B cell (primary cell): ENCODE measurements around the gene INTS15. TPM values are rescaled to one million over a fixed set of nuclear protein-coding genes. Genes with fewer than 3 reads are reported as not detected.

Experiments
- ATAC-seq: fragments of 200-7000 bp; cut with Tn5 transposase; one replicate; pipeline ENCODE4 v1.10.0; 2021; ENCODE audit warnings: low read depth, mild to moderate bottlenecking, moderate number of reproducible peaks, moderate library complexity
- CTCF ChIA-PET: fragments of 350-600 bp; sonication (Branson Sonifier 250); formaldehyde crosslinking; loops from one replicate; lab custom pipeline; 2021; ENCODE audit warnings: antibody characterized with exemption, inconsistent platforms; lab: Charles Lee
- POLR2A ChIA-PET: fragments of 350-600 bp; sonication (Branson Sonifier 250); formaldehyde crosslinking; loops from one replicate; lab custom pipeline; 2021; ENCODE audit warnings: antibody characterized with exemption; lab: Charles Lee
- DNase-seq: peaks from one replicate; pipeline ENCODE4 v3.0.0; 2013
- H2AFZ ChIP-seq: 2 replicates; pipeline ENCODE4 v1.6.1; 2012; ENCODE audit warnings: mild to moderate bottlenecking, low read depth, low read length; ENCODE audit not compliant: insufficient read depth, poor library complexity, severe bottlenecking
- H3K27ac ChIP-seq, 2 donors: 1 replicate in 1 of 2; 2 replicates in 1 of 2; pipeline ENCODE4 v1.5.1; 2012 to 2013; ENCODE audit warnings: low read length in 2 of 2, mild to moderate bottlenecking in 2 of 2, moderate library complexity in 1 of 2
- H3K27me3 ChIP-seq, 4 experiments: fragments of 200-600 bp in 1 of 4; sonication (generic) in 1 of 4; replicated peaks in 1 of 4; 1 replicate in 2 of 4; 2 replicates in 2 of 4; pipeline versions ENCODE4 v1.6.1 to v1.7.0; 2013 to 2016; ENCODE audit warnings: low read length in 3 of 4, mild to moderate bottlenecking in 2 of 4, mixed read lengths in 1 of 4, moderate library complexity in 1 of 4; ENCODE audit not compliant: insufficient read depth in 4 of 4, control insufficient read depth in 3 of 4; ENCODE audit errors: control extremely low read depth in 1 of 4
- H3K36me3 ChIP-seq, 2 experiments: replicated peaks in 1 of 2; 1 replicate in 1 of 2; 2 replicates in 1 of 2; pipeline versions ENCODE4 v1.6.1 to v1.7.1; 2013; ENCODE audit warnings: low read length in 1 of 2; ENCODE audit not compliant: insufficient read depth in 2 of 2, control insufficient read depth in 1 of 2; ENCODE audit errors: control extremely low read depth in 1 of 2, extremely low read depth in 1 of 2
- H3K4me1 ChIP-seq, 2 donors: fragments of 200-600 bp in 1 of 2; sonication (generic) in 1 of 2; 1 replicate in 1 of 2; 2 replicates in 1 of 2; pipeline versions ENCODE4 v1.5.1 to v1.6.1; 2013 to 2017; ENCODE audit warnings: low read length in 2 of 2; ENCODE audit not compliant: control insufficient read depth in 2 of 2, insufficient read depth in 2 of 2
- H3K4me2 ChIP-seq: replicated peaks from 2 replicates; pipeline ENCODE3; 2012; ENCODE audit warnings: mild to moderate bottlenecking, low read depth, low read length; ENCODE audit not compliant: poor library complexity, severe bottlenecking
- H3K4me3 ChIP-seq, 5 experiments: fragments of 200-600 bp in 1 of 5; sonication (generic) in 1 of 5; 1 replicate in 3 of 5; 2 replicates in 2 of 5; pipeline versions ENCODE4 v1.5.1 to v1.7.0; 2011 to 2016; ENCODE audit warnings: low read length in 4 of 5, mild to moderate bottlenecking in 4 of 5, low read depth in 2 of 5, control low read depth in 1 of 5, moderate library complexity in 1 of 5; ENCODE audit not compliant: insufficient read depth in 1 of 5; ENCODE audit errors: control extremely low read depth in 1 of 5, extremely low read depth in 1 of 5
- H3K79me2 ChIP-seq: fragments of 200-600 bp; sonication (generic); one replicate; pipeline ENCODE4 v1.6.0; 2016; ENCODE audit warnings: low read length; ENCODE audit not compliant: control insufficient read depth, insufficient read depth
- H3K9ac ChIP-seq: fragments of 200-600 bp; sonication (generic); 2 replicates; pipeline ENCODE4 v1.6.1; 2017; ENCODE audit warnings: mild to moderate bottlenecking, low read length, moderate library complexity
- H3K9me3 ChIP-seq, 3 donors: one replicate each; pipeline versions ENCODE4 v1.6.1 to v1.7.1; 2013; ENCODE audit warnings: low read length in 2 of 3; ENCODE audit not compliant: control insufficient read depth in 2 of 3, insufficient read depth in 1 of 3; ENCODE audit errors: control extremely low read depth in 1 of 3
- H4K20me1 ChIP-seq: 2 replicates; pipeline ENCODE4 v1.6.0; 2012; ENCODE audit warnings: mild to moderate bottlenecking, low read length; ENCODE audit not compliant: insufficient read depth, control insufficient read depth, poor library complexity, severe bottlenecking
- H3K27ac Mint-ChIP-seq: one replicate; pipeline ENCODE4 v1.8.0; 2021; ENCODE audit warnings: mixed read lengths
- H3K27me3 Mint-ChIP-seq: one replicate; pipeline ENCODE4 v1.8.0; 2021; ENCODE audit warnings: mixed read lengths
- H3K4me1 Mint-ChIP-seq: one replicate; pipeline ENCODE4 v1.8.0; 2021; ENCODE audit warnings: mixed read lengths
- H3K4me3 Mint-ChIP-seq: one replicate; pipeline ENCODE4 v1.8.0; 2021; ENCODE audit warnings: mixed read lengths
- H3K9me3 Mint-ChIP-seq: one replicate; pipeline ENCODE4 v1.8.0; 2022; ENCODE audit warnings: mixed read lengths; ENCODE audit not compliant: insufficient read depth
- CTCF ChIP-seq: fragments of 200-600 bp; IDR thresholded peaks from one replicate; pipeline ENCODE4 v1.8.0; 2022; ENCODE audit warnings: antibody characterized with exemption, mild to moderate bottlenecking
- EZH2 ChIP-seq: IDR thresholded peaks from 2 replicates; pipeline ENCODE4 v1.6.1; 2012; ENCODE audit warnings: borderline replicate concordance, low read depth, mild to moderate bottlenecking, moderate library complexity, low read length; ENCODE audit not compliant: insufficient read depth, poor library complexity, severe bottlenecking
- WGBS: methylation state at CpG from one replicate; pipeline ENCODE4 v1.1.5; 2013; ENCODE audit warnings: missing lambda C conversion rate; ENCODE audit not compliant: insufficient coverage; 5-methylcytosine and 5-hydroxymethylcytosine counted together
- intact Hi-C: fragments of 100-400 bp; cut with micrococcal nuclease; formaldehyde crosslinking; loops from one replicate; pipeline ENCODE4 v1.10.0; 2022
- polyA plus RNA-seq: library from polyadenylated mRNA; depleted of rRNA; stranded (reverse); fragments of >200 nt; gene quantifications from 2 replicates; pipeline ENCODE4 v1.2.3, GENCODE V29; 2012
- total RNA-seq, 2 donors: library from RNA; stranded (reverse); fragments of 120-200 nt in 1 of 2; gene quantifications; 1 replicate in 1 of 2; 2 replicates in 1 of 2; pipeline versions ENCODE4 v1.2.3 to v1.2.4, GENCODE V29; 2013 to 2022

INTS15 gene
- total and polyA plus RNA-seq, 2 donors (not counting 1 experiment from before 2014, with no cell fraction given) = 57.1 to 63.2 TPM

- H3K79me2 ChIP-seq = peaks cover 16% of the 10 kb centered on the region
- no peak overlapping the region for H3K4me3 ChIP-seq
- TF ChIP-seq CTCF (no peak), EZH2 (no peak)
- no peak overlapping the region for H3K27ac ChIP-seq
- CTCF ChIA-PET = no interaction called here
- H3K9ac ChIP-seq = no peak overlapping the region
- WGBS = 99% methylated on average over 11 of the region's 12 CpGs
- peaks cover 52% of the 10 kb centered on the region for H4K20me1 ChIP-seq
- Mint-ChIP-seq H3K4me1 (no peaks in the 10 kb centered on the region), H3K27ac (no peak overlapping the region), H3K4me3 (no peak overlapping the region), H3K27me3 (no peaks in the 10 kb centered on the region), H3K9me3 (no peaks in the 10 kb centered on the region)
- DNase-seq (no peak), ATAC-seq (no peak)
- H3K36me3 ChIP-seq = peaks cover 0 to 58% of the 10 kb centered on the region in 2 experiments
- H2AFZ ChIP-seq = no peak overlapping the region
- H3K4me1 ChIP-seq = no peaks in the 10 kb centered on the region
- POLR2A ChIA-PET = interaction anchor here (1.3 kb wide), 1 partner anchor 10 kb away, joined by 3 read pairs; no protein-coding TSS in a partner anchor
- peaks cover 0 to 24% (median 0%) of the 10 kb centered on the region in 3 donors for H3K9me3 ChIP-seq
- H3K4me2 ChIP-seq = no peak overlapping the region
- intact Hi-C loops = no loop called here
- H3K27me3 ChIP-seq = no peaks in the 10 kb centered on the region
Measured at GRCh38 chr7:6650521-6651011, 60.7 kb downstream of the INTS15 start.

- Histone ChIP-seq H3K9me3 (peaks cover 0 to 24% (median 0%) of the 10 kb centered on the region in 3 donors), H3K4me1 (no peaks in the 10 kb centered on the region), H2AFZ (no peak overlapping the region), H3K9ac (no peak overlapping the region), H3K4me3 (no peak overlapping the region), H3K27ac (no peak overlapping the region), H4K20me1 (peaks cover 44% of the 10 kb centered on the region), H3K27me3 (no peaks in the 10 kb centered on the region), H3K79me2 (peaks cover 20% of the 10 kb centered on the region), H3K4me2 (no peak overlapping the region), H3K36me3 (peaks cover 0 to 50% of the 10 kb centered on the region in 2 experiments)
- no peaks in the 10 kb centered on the region for H3K27me3 Mint-ChIP-seq
- intact Hi-C loops = no loop called here
- POLR2A ChIA-PET = no interaction called here
- no peaks in the 10 kb centered on the region for H3K4me1 Mint-ChIP-seq
- no peak overlapping the region for H3K27ac Mint-ChIP-seq
- TF ChIP-seq EZH2 (no peak), CTCF (no peak)
- ATAC-seq = no peak
- CTCF ChIA-PET = no interaction called here
- DNase-seq = no peak
- H3K4me3 Mint-ChIP-seq = no peak overlapping the region
- WGBS = 99% methylated on average over 32 of the region's 32 CpGs
- no peaks in the 10 kb centered on the region for H3K9me3 Mint-ChIP-seq
Measured at GRCh38 chr7:6651851-6652445, 62.1 kb downstream of the INTS15 start.
